Smooth muscle cell (in vitro differentiated cells): ENCODE results near the gene SSTR4. TPM values are rescaled to one million over a fixed set of nuclear protein-coding genes. Genes with fewer than 3 reads are reported as not detected.

ENCODE experiments used
- DNase-seq: peaks from one replicate; lab custom pipeline; 2025; ENCODE audit not compliant: unreplicated experiment; lab: John Stamatoyannopoulos, UW
- H2AFZ ChIP-seq: fragments of 200-600 bp; sonication (generic); 2 replicates; pipeline ENCODE4 v1.6.0; 2016; ENCODE audit warnings: antibody characterized with exemption, low read depth, mild to moderate bottlenecking
- H3F3A ChIP-seq: fragments of 200-600 bp; sonication (generic); 2 replicates; pipeline ENCODE4 v1.6.0; 2017; ENCODE audit warnings: antibody characterized with exemption, low read depth
- H3K27ac ChIP-seq: fragments of 200-600 bp; sonication (generic); 2 replicates; pipeline ENCODE4 v1.5.1; 2016; ENCODE audit warnings: low read depth, mild to moderate bottlenecking
- H3K27me3 ChIP-seq: fragments of 200-600 bp; sonication (generic); 2 replicates; pipeline ENCODE4 v1.6.1; 2016; ENCODE audit warnings: low read depth, mild to moderate bottlenecking
- H3K36me3 ChIP-seq: fragments of 200-600 bp; sonication (generic); 2 replicates; pipeline ENCODE4 v1.5.1; 2016; ENCODE audit warnings: low read depth
- H3K4me1 ChIP-seq: fragments of 200-600 bp; sonication (generic); 2 replicates; pipeline ENCODE4 v1.5.1; 2016; ENCODE audit warnings: low read depth
- H3K4me2 ChIP-seq: fragments of 200-600 bp; sonication (generic); 2 replicates; pipeline ENCODE4 v1.6.0; 2016; ENCODE audit warnings: mild to moderate bottlenecking
- H3K4me3 ChIP-seq: fragments of 200-600 bp; sonication (generic); 2 replicates; pipeline ENCODE4 v1.5.1; 2016; ENCODE audit warnings: mild to moderate bottlenecking
- H3K79me2 ChIP-seq: fragments of 200-600 bp; sonication (generic); 2 replicates; pipeline ENCODE4 v1.6.0; 2016; ENCODE audit warnings: low read depth, mild to moderate bottlenecking
- H3K9ac ChIP-seq: fragments of 200-600 bp; sonication (generic); 2 replicates; pipeline ENCODE4 v1.6.0; 2016; ENCODE audit warnings: low read depth
- H3K9me3 ChIP-seq: fragments of 200-600 bp; sonication (generic); replicated peaks from 2 replicates; pipeline ENCODE4 v1.5.1; 2016; ENCODE audit warnings: low read depth
- H4K20me1 ChIP-seq: fragments of 200-600 bp; sonication (generic); 2 replicates; pipeline ENCODE4 v1.6.0; 2016; ENCODE audit warnings: low read depth
- CTCF ChIP-seq: fragments of 200-600 bp; sonication (generic); IDR thresholded peaks from 2 replicates; pipeline ENCODE4 v1.5.1; 2017; ENCODE audit warnings: borderline replicate concordance, mild to moderate bottlenecking, antibody characterized with exemption; ENCODE audit not compliant: insufficient read depth, poor library complexity, severe bottlenecking
- WGBS: methylation state at CpG from one replicate; pipeline ENCODE4 v1.1.7; 2016; ENCODE audit warnings: low lambda C conversion rate; 5-methylcytosine and 5-hydroxymethylcytosine counted together
- polyA plus RNA-seq: library from polyadenylated mRNA; unstranded; fragments of >200 nt; fragmentation: Nextera tagmentation; extraction: Ambion mirVana; gene quantifications from 2 replicates; pipeline ENCODE4 v1.2.1, GENCODE V29; 2016
- total RNA-seq: library from RNA; depleted of rRNA; stranded (reverse); fragments of >200 nt; gene quantifications from 2 replicates; pipeline ENCODE4 v1.2.3, GENCODE V29; 2014

Gene SSTR4
- total and polyA plus RNA-seq, 2 experiments from 2014 or later, result not detected

GRCh38 chr20:23050847-23051627 lies 15.9 kb downstream of the SSTR4 start:
- no peaks in the 10 kb centered on the region for H3K9me3 ChIP-seq
- DNase-seq, result peak; percentile 40
- no peak overlapping the region for H3K27ac ChIP-seq
- TF ChIP-seq CTCF, result peak; percentile 79
- H3K9ac ChIP-seq, result peak overlapping the region; percentile 62
- H2AFZ ChIP-seq, result peak overlapping the region; percentile 91
- WGBS, result 3% methylated on average over 46 of the region's 46 CpGs
- peak overlapping the region; percentile 55 for H3K4me3 ChIP-seq
- H3K36me3 ChIP-seq, result no peaks in the 10 kb centered on the region
- no peaks in the 10 kb centered on the region for H4K20me1 ChIP-seq
- H3K79me2 ChIP-seq, result no peaks in the 10 kb centered on the region
- no peaks in the 10 kb centered on the region for H3F3A ChIP-seq
- peaks cover 17% of the 10 kb centered on the region for H3K4me1 ChIP-seq
- peaks cover 37% of the 10 kb centered on the region for H3K27me3 ChIP-seq
- H3K4me2 ChIP-seq, result peak overlapping the region; percentile 88

- 85% methylated on average over 5 of the region's 5 CpGs for WGBS
Observed at GRCh38 chr20:23052904-23053303, 17.8 kb downstream of the SSTR4 start.

GRCh38 chr20:23058240-23058639 lies 23.1 kb downstream of the SSTR4 start:
- no peak for DNase-seq
- H3K9ac ChIP-seq, result no peak overlapping the region
- H4K20me1 ChIP-seq, result no peaks in the 10 kb centered on the region
- no peaks in the 10 kb centered on the region for H3K36me3 ChIP-seq
- H3F3A ChIP-seq, result peaks cover 12% of the 10 kb centered on the region
- H2AFZ ChIP-seq, result no peak overlapping the region
- no peaks in the 10 kb centered on the region for H3K9me3 ChIP-seq
- H3K79me2 ChIP-seq, result no peaks in the 10 kb centered on the region
- H3K4me1 ChIP-seq, result peaks cover 15% of the 10 kb centered on the region
- H3K4me2 ChIP-seq, result no peak overlapping the region
- H3K4me3 ChIP-seq, result no peak overlapping the region
- H3K27ac ChIP-seq, result no peak overlapping the region
- TF ChIP-seq CTCF, result no peak
- 69% methylated on average over 1 of the region's 1 CpG for WGBS
- peaks cover 8% of the 10 kb centered on the region for H3K27me3 ChIP-seq

More at GRCh38 chr20:23052904-23053303, 17.8 kb downstream of the SSTR4 start:
- Histone ChIP-seq H3K27me3 (peaks cover 30% of the 10 kb centered on the region), H4K20me1 (no peaks in the 10 kb centered on the region), H3K79me2 (no peaks in the 10 kb centered on the region), H3K9ac (no peak overlapping the region), H3K4me2 (no peak overlapping the region), H3K9me3 (no peaks in the 10 kb centered on the region), H3K4me1 (peaks cover 14% of the 10 kb centered on the region), H3K27ac (no peak overlapping the region), H3K4me3 (no peak overlapping the region), H2AFZ (no peak overlapping the region), H3K36me3 (no peaks in the 10 kb centered on the region), H3F3A (no peaks in the 10 kb centered on the region)
- DNase-seq, result no peak
- TF ChIP-seq CTCF, result no peak

GRCh38 chr20:23059001-23059400 lies 23.9 kb downstream of the SSTR4 start:
- no peak for DNase-seq
- Histone ChIP-seq H3K27ac (no peak overlapping the region), H3K4me3 (no peak overlapping the region), H3K36me3 (no peaks in the 10 kb centered on the region), H2AFZ (no peak overlapping the region), H3K9me3 (no peaks in the 10 kb centered on the region), H4K20me1 (no peaks in the 10 kb centered on the region), H3K27me3 (peaks cover under 1% of the 10 kb centered on the region), H3F3A (peaks cover 12% of the 10 kb centered on the region), H3K79me2 (no peaks in the 10 kb centered on the region), H3K4me2 (no peak overlapping the region), H3K4me1 (peaks cover 15% of the 10 kb centered on the region), H3K9ac (no peak overlapping the region)
- 99% methylated on average over 3 of the region's 3 CpGs for WGBS
- TF ChIP-seq CTCF, result no peak
